ENCODE results near the gene SFXN1. TPM values are rescaled to one million over a fixed set of nuclear protein-coding genes. Genes with fewer than 3 reads are reported as not detected.

Gene SFXN1
- total RNA-seq, 1 experiment from 2014 or later, result 88.3 TPM

DNA sequence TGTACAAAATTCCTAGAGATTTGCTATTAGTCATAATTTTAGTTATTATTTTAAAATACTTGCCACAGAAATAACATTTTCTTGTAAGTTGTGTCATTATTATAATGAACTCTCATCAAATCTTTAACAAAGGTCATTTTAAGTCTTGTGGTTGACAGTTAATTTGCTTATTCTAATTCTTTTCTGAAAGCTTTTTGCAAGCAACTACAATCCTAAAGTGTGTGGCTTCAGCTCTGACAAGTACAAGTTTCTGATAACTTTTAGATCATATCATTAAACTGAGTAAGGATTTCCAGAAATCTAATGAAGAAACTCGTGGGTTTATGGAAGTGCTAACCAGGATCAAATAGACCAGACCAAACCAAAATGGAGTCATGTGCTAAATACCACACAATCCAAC lies 86.4 kb downstream of the SFXN1 start:
- BruUV-seq (replicated peaks), result no TSS peak
- no peaks in the 10 kb centered on the region for H3K4me1 ChIP-seq (ENCODE audit: control insufficient read depth, insufficient read depth, low read length)
- ATAC-seq (no peak), DNase-seq (ENCODE audit: low read depth, low spot score) (no peak)
- H3K9me3 ChIP-seq (ENCODE audit: control insufficient read depth, insufficient read depth, low read depth, low read length), result no peaks in the 10 kb centered on the region
- in situ Hi-C loops (cut with HindIII; ENCODE audit: low pct_unique_long_range_greater_than_20kb, low sequenced_read_pairs) (no loop called here), intact Hi-C loops (cut with micrococcal nuclease; ENCODE audit: unreplicated experiment) (loop anchor here (10.0 kb wide), 1 partner anchor 90 kb away; the partner anchor contains the start of gene HRH2)
- no peaks in the 10 kb centered on the region for H3K36me3 ChIP-seq (ENCODE audit: control insufficient read depth, insufficient read depth, low read length)
- no peak overlapping the region for H3K4me3 ChIP-seq (ENCODE audit: low read depth in 2 of 2, low read length in 2 of 2)
- H3K27ac ChIP-seq (ENCODE audit: low read length), result no peak overlapping the region
- CTCF ChIA-PET, result no interaction called here
- TF ChIP-seq, protein P1, sequence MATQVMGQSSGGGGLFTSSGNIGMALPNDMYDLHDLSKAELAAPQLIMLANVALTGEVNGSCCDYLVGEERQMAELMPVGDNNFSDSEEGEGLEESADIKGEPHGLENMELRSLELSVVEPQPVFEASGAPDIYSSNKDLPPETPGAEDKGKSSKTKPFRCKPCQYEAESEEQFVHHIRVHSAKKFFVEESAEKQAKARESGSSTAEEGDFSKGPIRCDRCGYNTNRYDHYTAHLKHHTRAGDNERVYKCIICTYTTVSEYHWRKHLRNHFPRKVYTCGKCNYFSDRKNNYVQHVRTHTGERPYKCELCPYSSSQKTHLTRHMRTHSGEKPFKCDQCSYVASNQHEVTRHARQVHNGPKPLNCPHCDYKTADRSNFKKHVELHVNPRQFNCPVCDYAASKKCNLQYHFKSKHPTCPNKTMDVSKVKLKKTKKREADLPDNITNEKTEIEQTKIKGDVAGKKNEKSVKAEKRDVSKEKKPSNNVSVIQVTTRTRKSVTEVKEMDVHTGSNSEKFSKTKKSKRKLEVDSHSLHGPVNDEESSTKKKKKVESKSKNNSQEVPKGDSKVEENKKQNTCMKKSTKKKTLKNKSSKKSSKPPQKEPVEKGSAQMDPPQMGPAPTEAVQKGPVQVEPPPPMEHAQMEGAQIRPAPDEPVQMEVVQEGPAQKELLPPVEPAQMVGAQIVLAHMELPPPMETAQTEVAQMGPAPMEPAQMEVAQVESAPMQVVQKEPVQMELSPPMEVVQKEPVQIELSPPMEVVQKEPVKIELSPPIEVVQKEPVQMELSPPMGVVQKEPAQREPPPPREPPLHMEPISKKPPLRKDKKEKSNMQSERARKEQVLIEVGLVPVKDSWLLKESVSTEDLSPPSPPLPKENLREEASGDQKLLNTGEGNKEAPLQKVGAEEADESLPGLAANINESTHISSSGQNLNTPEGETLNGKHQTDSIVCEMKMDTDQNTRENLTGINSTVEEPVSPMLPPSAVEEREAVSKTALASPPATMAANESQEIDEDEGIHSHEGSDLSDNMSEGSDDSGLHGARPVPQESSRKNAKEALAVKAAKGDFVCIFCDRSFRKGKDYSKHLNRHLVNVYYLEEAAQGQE (IDR thresholded peaks at IDR 0.05; ENCODE audit: insufficient read depth in 1 of 2, low read depth in 2 of 2, low read length in 1 of 2), result no peak
- TF ChIP-seq TCF7L2 (IDR thresholded peaks at IDR 0.05; ENCODE audit: low read depth, low read length), result no peak
- TF ChIP-seq, protein P2, sequence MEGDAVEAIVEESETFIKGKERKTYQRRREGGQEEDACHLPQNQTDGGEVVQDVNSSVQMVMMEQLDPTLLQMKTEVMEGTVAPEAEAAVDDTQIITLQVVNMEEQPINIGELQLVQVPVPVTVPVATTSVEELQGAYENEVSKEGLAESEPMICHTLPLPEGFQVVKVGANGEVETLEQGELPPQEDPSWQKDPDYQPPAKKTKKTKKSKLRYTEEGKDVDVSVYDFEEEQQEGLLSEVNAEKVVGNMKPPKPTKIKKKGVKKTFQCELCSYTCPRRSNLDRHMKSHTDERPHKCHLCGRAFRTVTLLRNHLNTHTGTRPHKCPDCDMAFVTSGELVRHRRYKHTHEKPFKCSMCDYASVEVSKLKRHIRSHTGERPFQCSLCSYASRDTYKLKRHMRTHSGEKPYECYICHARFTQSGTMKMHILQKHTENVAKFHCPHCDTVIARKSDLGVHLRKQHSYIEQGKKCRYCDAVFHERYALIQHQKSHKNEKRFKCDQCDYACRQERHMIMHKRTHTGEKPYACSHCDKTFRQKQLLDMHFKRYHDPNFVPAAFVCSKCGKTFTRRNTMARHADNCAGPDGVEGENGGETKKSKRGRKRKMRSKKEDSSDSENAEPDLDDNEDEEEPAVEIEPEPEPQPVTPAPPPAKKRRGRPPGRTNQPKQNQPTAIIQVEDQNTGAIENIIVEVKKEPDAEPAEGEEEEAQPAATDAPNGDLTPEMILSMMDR (IDR thresholded peaks at IDR 0.05), result no peak
- peaks cover 32% of the 10 kb centered on the region for H3K27me3 ChIP-seq (ENCODE audit: control insufficient read depth, insufficient read depth, low read length)
- POLR2A ChIA-PET, result no interaction called here

DNA sequence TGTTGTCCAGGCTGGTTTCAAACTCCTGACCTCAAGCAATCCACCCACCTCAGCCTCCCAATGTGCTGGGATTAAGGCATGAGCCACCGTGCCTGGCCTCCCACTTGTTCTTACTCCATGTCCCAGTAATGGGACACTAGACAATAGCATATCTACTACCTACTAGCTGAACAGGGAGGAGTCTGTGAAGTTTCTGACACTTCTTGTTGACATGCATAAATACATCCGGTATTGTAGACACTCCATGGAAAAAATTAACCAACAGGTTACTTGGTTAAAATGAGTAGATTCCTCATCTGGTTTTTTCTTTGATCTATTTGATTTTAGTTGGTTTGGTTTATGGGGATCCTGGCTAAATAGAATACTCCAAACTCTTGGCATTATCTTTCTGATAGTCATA lies 88.3 kb downstream of the SFXN1 start:
- DNase-seq (ENCODE audit: low read depth, low spot score), result no peak
- in situ Hi-C loops (cut with HindIII; ENCODE audit: low pct_unique_long_range_greater_than_20kb, low sequenced_read_pairs), result no loop called here
- BruUV-seq (replicated peaks), result no TSS peak
- Histone ChIP-seq H3K4me1 (ENCODE audit: control insufficient read depth, insufficient read depth, low read length) (no peaks in the 10 kb centered on the region), H3K36me3 (ENCODE audit: control insufficient read depth, insufficient read depth, low read length) (no peaks in the 10 kb centered on the region), H3K4me3 (ENCODE audit: low read depth in 2 of 2, low read length in 2 of 2) (no peak overlapping the region), H3K9me3 (ENCODE audit: control insufficient read depth, insufficient read depth, low read depth, low read length) (no peaks in the 10 kb centered on the region), H3K27ac (ENCODE audit: low read length) (no peak overlapping the region), H3K27me3 (ENCODE audit: control insufficient read depth, insufficient read depth, low read length) (peaks cover 32% of the 10 kb centered on the region)
- TF ChIP-seq, protein P2 (IDR thresholded peaks at IDR 0.05), result no peak
- TF ChIP-seq POLR2AphosphoS5 (IDR thresholded peaks at IDR 0.05; ENCODE audit: low read depth, low read length), result no peak
- no peak for TF ChIP-seq TCF7L2 (IDR thresholded peaks at IDR 0.05; ENCODE audit: low read depth, low read length)
- TF ChIP-seq, protein P1 (IDR thresholded peaks at IDR 0.05; ENCODE audit: insufficient read depth in 1 of 2, low read depth in 2 of 2, low read length in 1 of 2), result no peak
- no peak for TF ChIP-seq SIN3A (IDR thresholded peaks at IDR 0.05; ENCODE audit: borderline replicate concordance, insufficient read depth, low read depth, low read length)
- no peak for ATAC-seq
- ChIA-PET POLR2A (no interaction called here), CTCF (no interaction called here)
- intact Hi-C loops (cut with micrococcal nuclease; ENCODE audit: unreplicated experiment), result loop anchor here (10.0 kb wide), 1 partner anchor 88 kb away; the partner anchor contains the start of gene HRH2
